SK-N-SH treated with all-trans-retinoic acid at 6 μM for 48 hours (cell line): ENCODE data around the gene SLC28A1.

Experiments
- ATAC-seq: fragments of 200-7000 bp; cut with Tn5 transposase; 3 replicates; pipeline ENCODE4 v1.9.1; 2020; ENCODE audit warnings: mild to moderate bottlenecking, moderate library complexity
- BACH2 ChIP-seq: fragments of 250-450 bp; sonication (Bioruptor Pico); IDR thresholded peaks from 2 replicates; pipeline ENCODE4 v1.9.0; 2021; ENCODE audit warnings: mild to moderate bottlenecking, borderline replicate concordance
- CSDC2 ChIP-seq: fragments of 250-450 bp; sonication (Bioruptor Pico); IDR thresholded peaks from 2 replicates; pipeline ENCODE4 v1.5.0; 2020; ENCODE audit warnings: mild to moderate bottlenecking, moderate library complexity
- ESRRG ChIP-seq: fragments of 250-450 bp; sonication (Bioruptor Pico); IDR thresholded peaks from 2 replicates; pipeline ENCODE4 v1.6.1; 2021; ENCODE audit warnings: mild to moderate bottlenecking
- GLIS3 ChIP-seq: fragments of 250-450 bp; sonication (Bioruptor Pico); IDR thresholded peaks from 2 replicates; pipeline ENCODE4 v1.5.0; 2020; ENCODE audit warnings: mild to moderate bottlenecking, moderate library complexity
- OSR1 ChIP-seq: fragments of 250-450 bp; sonication (Bioruptor Pico); IDR thresholded peaks from 2 replicates; pipeline ENCODE4 v1.8.0; 2022; ENCODE audit warnings: moderate library complexity, mild to moderate bottlenecking, inconsistent platforms
- PPARA ChIP-seq: fragments of 250-450 bp; sonication (Bioruptor Pico); IDR thresholded peaks from 2 replicates; pipeline ENCODE4 v1.5.0; 2020; ENCODE audit warnings: mild to moderate bottlenecking, borderline replicate concordance
- RARB ChIP-seq: fragments of 250-450 bp; sonication (Bioruptor Pico); IDR thresholded peaks from 2 replicates; pipeline ENCODE4 v1.8.0; 2021; ENCODE audit warnings: mild to moderate bottlenecking, moderate library complexity
- SNAI2 ChIP-seq: fragments of 250-450 bp; sonication (Bioruptor Pico); IDR thresholded peaks from 2 replicates; pipeline ENCODE4 v1.5.0; 2020; ENCODE audit warnings: mild to moderate bottlenecking, moderate library complexity
- TCF4 ChIP-seq: fragments of 250-450 bp; sonication (Bioruptor Pico); IDR thresholded peaks from 2 replicates; pipeline ENCODE4 v1.8.0; 2021; ENCODE audit warnings: mild to moderate bottlenecking, moderate library complexity, borderline replicate concordance
- ZC3H10 ChIP-seq: fragments of 250-450 bp; sonication (Bioruptor Pico); IDR thresholded peaks from 2 replicates; pipeline ENCODE4 v1.5.1; 2021; ENCODE audit warnings: mild to moderate bottlenecking, moderate library complexity
- ZFP3 ChIP-seq: fragments of 250-450 bp; sonication (Bioruptor Pico); IDR thresholded peaks from 2 replicates; pipeline ENCODE4 v1.5.0; 2020; ENCODE audit warnings: mild to moderate bottlenecking, moderate library complexity
- ZFP30 ChIP-seq: fragments of 450-650 bp; formaldehyde crosslinking; IDR thresholded peaks from 2 replicates; pipeline ENCODE4 v1.5.0; 2022; ENCODE audit warnings: mild to moderate bottlenecking, moderate library complexity
- ZNF565 ChIP-seq: fragments of 450-650 bp; formaldehyde crosslinking; conservative IDR thresholded peaks from 2 replicates; pipeline ENCODE4 v1.5.0; 2020; ENCODE audit warnings: low read depth, mild to moderate bottlenecking, moderate library complexity
- ZNF70 ChIP-seq: fragments of 450-650 bp; formaldehyde crosslinking; IDR thresholded peaks from 2 replicates; pipeline ENCODE4 v1.5.0; 2020; ENCODE audit warnings: mild to moderate bottlenecking, moderate library complexity
- ZNF8 ChIP-seq: fragments of 450-650 bp; formaldehyde crosslinking; IDR thresholded peaks from 2 replicates; pipeline ENCODE4 v1.5.0; 2020; ENCODE audit warnings: mild to moderate bottlenecking, moderate library complexity
- TF ChIP-seq, protein P1 (sequence below): fragments of 250-450 bp; sonication (Bioruptor Pico); IDR thresholded peaks from 2 replicates; pipeline ENCODE4 v1.8.0; 2021; ENCODE audit warnings: low read depth, mild to moderate bottlenecking, moderate library complexity, borderline replicate concordance
- TF ChIP-seq, protein P2 (sequence below): fragments of 250-450 bp; sonication (Bioruptor Pico); IDR thresholded peaks from 2 replicates; pipeline ENCODE4 v1.8.0; 2020; ENCODE audit warnings: mild to moderate bottlenecking, moderate library complexity, borderline replicate concordance
- TF ChIP-seq, protein P3 (sequence below): fragments of 250-450 bp; sonication (Bioruptor Pico); IDR thresholded peaks from 2 replicates; pipeline ENCODE4 v1.5.1; 2021; ENCODE audit warnings: mild to moderate bottlenecking, moderate library complexity
- TF ChIP-seq, protein P4 (sequence below): fragments of 250-450 bp; sonication (Bioruptor Pico); IDR thresholded peaks from 2 replicates; pipeline ENCODE4 v1.5.1; 2020; ENCODE audit warnings: low read depth, mild to moderate bottlenecking, moderate library complexity
- TF ChIP-seq, protein P5 (sequence below): fragments of 250-450 bp; sonication (Bioruptor Pico); IDR thresholded peaks from 2 replicates; pipeline ENCODE4 v1.5.0; 2020; ENCODE audit warnings: mild to moderate bottlenecking, moderate library complexity

Gene SLC28A1

DNA sequence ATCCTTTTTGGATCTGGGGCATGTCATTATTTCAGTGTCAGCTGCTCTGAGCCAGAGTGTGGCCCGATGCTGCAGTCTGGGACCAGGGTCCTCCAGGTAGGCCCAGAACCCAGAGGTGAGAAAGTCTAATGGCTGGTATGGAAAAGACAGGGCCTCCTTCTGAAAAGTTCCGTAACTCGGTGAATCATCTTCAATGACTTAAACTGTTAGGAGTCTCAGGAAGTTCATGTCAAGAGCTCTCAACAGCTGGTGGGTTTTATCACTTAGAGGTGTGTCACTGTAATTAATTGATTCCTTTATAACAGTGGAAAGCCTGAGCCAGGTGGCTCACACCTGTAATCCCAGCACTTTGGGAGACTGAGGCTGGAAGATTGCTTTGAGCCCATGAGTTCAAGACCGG is 68.7 kb downstream of the SLC28A1 start:
- ATAC-seq = no peak
- TF ChIP-seq, protein P1, sequence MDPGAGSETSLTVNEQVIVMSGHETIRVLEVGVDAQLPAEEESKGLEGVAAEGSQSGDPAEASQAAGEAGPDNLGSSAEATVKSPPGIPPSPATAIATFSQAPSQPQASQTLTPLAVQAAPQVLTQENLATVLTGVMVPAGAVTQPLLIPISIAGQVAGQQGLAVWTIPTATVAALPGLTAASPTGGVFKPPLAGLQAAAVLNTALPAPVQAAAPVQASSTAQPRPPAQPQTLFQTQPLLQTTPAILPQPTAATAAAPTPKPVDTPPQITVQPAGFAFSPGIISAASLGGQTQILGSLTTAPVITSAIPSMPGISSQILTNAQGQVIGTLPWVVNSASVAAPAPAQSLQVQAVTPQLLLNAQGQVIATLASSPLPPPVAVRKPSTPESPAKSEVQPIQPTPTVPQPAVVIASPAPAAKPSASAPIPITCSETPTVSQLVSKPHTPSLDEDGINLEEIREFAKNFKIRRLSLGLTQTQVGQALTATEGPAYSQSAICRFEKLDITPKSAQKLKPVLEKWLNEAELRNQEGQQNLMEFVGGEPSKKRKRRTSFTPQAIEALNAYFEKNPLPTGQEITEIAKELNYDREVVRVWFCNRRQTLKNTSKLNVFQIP (CRISPR knock-in tag) = no peak
- TF ChIP-seq, protein P2, sequence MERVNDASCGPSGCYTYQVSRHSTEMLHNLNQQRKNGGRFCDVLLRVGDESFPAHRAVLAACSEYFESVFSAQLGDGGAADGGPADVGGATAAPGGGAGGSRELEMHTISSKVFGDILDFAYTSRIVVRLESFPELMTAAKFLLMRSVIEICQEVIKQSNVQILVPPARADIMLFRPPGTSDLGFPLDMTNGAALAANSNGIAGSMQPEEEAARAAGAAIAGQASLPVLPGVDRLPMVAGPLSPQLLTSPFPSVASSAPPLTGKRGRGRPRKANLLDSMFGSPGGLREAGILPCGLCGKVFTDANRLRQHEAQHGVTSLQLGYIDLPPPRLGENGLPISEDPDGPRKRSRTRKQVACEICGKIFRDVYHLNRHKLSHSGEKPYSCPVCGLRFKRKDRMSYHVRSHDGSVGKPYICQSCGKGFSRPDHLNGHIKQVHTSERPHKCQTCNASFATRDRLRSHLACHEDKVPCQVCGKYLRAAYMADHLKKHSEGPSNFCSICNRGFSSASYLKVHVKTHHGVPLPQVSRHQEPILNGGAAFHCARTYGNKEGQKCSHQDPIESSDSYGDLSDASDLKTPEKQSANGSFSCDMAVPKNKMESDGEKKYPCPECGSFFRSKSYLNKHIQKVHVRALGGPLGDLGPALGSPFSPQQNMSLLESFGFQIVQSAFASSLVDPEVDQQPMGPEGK (CRISPR knock-in tag) = no peak
- no peak for TF ChIP-seq ZFP30 (CRISPR knock-in tag)
- no peak for TF ChIP-seq GLIS3 (CRISPR knock-in tag)
- no peak for TF ChIP-seq ESRRG (CRISPR knock-in tag)
- no peak for TF ChIP-seq CSDC2 (CRISPR knock-in tag)
- TF ChIP-seq ZNF8 (CRISPR knock-in tag) = no peak
- no peak for TF ChIP-seq BACH2
- no peak for TF ChIP-seq ZC3H10
- TF ChIP-seq, protein P3, sequence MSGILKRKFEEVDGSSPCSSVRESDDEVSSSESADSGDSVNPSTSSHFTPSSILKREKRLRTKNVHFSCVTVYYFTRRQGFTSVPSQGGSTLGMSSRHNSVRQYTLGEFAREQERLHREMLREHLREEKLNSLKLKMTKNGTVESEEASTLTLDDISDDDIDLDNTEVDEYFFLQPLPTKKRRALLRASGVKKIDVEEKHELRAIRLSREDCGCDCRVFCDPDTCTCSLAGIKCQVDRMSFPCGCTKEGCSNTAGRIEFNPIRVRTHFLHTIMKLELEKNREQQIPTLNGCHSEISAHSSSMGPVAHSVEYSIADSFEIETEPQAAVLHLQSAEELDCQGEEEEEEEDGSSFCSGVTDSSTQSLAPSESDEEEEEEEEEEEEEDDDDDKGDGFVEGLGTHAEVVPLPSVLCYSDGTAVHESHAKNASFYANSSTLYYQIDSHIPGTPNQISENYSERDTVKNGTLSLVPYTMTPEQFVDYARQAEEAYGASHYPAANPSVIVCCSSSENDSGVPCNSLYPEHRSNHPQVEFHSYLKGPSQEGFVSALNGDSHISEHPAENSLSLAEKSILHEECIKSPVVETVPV (CRISPR knock-in tag) = no peak
- TF ChIP-seq ZNF70 (CRISPR knock-in tag) = no peak

DNA sequence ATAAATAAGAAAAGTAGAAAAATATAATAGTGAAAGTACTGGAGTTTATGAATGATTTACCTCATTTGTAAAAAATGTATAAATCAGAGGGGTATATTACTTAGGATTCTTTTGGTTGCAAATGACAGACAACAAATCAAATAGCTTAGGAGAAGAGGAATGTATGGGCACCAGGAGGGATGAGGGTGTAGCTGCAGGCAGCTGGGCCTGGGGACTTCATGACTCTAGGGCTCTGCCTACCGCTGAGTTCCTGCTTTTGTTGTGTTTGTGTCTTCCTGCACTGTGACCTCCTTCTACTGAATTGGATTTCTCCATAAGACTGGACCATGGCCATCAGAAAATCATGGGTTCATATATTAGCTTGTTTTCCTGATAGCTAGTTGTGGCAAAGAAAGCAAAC is 69.3 kb downstream of the SLC28A1 start:
- ATAC-seq = no peak
- no peak for TF ChIP-seq BACH2
- TF ChIP-seq, all 23 proteins: peak for 0

DNA sequence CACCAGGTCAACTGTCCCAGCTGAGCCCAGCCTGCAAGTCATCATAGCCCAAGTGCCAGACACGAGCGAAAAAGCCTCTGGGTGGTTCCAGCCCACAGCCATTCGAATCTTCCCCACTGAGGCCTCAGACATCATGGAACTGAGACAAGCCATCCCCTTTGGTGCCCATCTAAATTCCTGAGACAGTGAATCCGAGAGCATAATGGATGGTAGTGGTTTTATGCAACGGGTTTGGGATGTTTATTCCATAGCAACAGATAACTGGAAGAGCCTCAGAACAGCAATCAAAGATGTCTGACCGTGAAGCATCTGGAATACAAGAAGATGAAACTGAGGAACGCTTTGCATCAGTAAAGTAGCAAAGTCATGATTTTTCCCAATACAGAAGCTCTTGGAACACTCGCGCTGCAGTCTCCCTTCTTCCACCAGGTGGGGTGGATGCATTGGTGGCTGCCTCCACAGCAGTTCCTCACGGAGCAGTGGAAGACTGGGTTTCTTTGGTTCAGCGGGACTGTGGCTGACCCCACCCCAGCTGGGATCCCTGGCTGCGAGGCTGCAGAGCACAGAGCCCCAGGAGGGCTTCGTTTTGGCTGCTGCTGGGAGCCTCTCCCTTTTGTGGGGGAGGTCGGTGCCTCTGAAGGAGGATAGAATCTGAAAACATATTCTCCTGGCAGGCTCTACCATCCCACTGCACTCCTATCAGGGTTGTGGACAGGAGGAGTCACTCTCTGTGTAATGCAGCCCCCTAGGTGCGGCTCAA is 70.8 kb downstream of the SLC28A1 start:
- peak; percentile 99 for ATAC-seq
- TF ChIP-seq ZNF565 (no peak), SNAI2 (CRISPR knock-in tag) (no peak), ZFP30 (CRISPR knock-in tag) (no peak), OSR1 (CRISPR knock-in tag) (no peak), BACH2 (no peak), ZFP3 (CRISPR knock-in tag) (no peak), PPARA (CRISPR knock-in tag) (no peak), ZC3H10 (no peak), ZNF70 (CRISPR knock-in tag) (no peak), GLIS3 (CRISPR knock-in tag) (no peak), TCF4 (no peak), RARB (CRISPR knock-in tag) (no peak), ZNF8 (CRISPR knock-in tag) (no peak)
- TF ChIP-seq, protein P4, sequence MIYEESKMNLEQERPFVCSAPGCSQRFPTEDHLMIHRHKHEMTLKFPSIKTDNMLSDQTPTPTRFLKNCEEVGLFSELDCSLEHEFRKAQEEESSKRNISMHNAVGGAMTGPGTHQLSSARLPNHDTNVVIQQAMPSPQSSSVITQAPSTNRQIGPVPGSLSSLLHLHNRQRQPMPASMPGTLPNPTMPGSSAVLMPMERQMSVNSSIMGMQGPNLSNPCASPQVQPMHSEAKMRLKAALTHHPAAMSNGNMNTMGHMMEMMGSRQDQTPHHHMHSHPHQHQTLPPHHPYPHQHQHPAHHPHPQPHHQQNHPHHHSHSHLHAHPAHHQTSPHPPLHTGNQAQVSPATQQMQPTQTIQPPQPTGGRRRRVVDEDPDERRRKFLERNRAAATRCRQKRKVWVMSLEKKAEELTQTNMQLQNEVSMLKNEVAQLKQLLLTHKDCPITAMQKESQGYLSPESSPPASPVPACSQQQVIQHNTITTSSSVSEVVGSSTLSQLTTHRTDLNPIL (CRISPR knock-in tag) = no peak
- TF ChIP-seq, protein P5, sequence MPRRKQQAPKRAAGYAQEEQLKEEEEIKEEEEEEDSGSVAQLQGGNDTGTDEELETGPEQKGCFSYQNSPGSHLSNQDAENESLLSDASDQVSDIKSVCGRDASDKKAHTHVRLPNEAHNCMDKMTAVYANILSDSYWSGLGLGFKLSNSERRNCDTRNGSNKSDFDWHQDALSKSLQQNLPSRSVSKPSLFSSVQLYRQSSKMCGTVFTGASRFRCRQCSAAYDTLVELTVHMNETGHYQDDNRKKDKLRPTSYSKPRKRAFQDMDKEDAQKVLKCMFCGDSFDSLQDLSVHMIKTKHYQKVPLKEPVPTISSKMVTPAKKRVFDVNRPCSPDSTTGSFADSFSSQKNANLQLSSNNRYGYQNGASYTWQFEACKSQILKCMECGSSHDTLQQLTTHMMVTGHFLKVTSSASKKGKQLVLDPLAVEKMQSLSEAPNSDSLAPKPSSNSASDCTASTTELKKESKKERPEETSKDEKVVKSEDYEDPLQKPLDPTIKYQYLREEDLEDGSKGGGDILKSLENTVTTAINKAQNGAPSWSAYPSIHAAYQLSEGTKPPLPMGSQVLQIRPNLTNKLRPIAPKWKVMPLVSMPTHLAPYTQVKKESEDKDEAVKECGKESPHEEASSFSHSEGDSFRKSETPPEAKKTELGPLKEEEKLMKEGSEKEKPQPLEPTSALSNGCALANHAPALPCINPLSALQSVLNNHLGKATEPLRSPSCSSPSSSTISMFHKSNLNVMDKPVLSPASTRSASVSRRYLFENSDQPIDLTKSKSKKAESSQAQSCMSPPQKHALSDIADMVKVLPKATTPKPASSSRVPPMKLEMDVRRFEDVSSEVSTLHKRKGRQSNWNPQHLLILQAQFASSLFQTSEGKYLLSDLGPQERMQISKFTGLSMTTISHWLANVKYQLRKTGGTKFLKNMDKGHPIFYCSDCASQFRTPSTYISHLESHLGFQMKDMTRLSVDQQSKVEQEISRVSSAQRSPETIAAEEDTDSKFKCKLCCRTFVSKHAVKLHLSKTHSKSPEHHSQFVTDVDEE = no peak

DNA sequence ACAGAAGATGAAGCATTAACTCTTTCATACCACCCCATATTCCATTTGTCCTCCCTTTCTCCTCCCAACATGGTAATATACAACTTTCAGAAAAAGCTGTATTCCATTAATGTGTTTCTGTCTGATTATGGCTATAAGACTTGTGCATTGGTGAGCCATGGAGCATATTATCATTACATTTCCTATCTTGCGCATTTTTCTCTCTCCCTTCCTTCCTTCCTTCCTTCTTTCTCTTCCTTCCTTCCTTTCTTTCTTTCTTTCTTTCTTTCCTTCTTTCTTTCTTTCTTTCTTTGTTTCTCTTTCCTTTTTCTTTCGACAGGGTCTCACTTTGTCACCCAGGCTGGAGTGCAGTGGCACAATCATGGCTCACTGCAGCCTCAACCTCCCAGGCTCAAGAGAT is 71.7 kb downstream of the SLC28A1 start:
- ATAC-seq = no peak
- TF ChIP-seq PPARA (CRISPR knock-in tag) (no peak), ZNF565 (no peak), ZNF8 (CRISPR knock-in tag) (no peak), TCF4 (no peak), RARB (CRISPR knock-in tag) (no peak), CSDC2 (CRISPR knock-in tag) (no peak)
- TF ChIP-seq, protein P4 (CRISPR knock-in tag) = no peak
- TF ChIP-seq, protein P5 = no peak
- TF ChIP-seq, protein P3 (CRISPR knock-in tag) = no peak
